Subcutaneous abdominal adipose tissue (tissue), 5 donors: ENCODE results near the gene IWS1.

ENCODE experiments used
- H3K27ac ChIP-seq: one replicate; pipeline ENCODE4 v1.7.0; 2013; ENCODE audit warnings: low read depth, mild to moderate bottlenecking, inconsistent platforms, low read length, moderate library complexity
- H3K27me3 ChIP-seq, 5 donors: one replicate each; pipeline ENCODE4 v1.7.0; 2013; ENCODE audit warnings: low read length in 5 of 5, inconsistent platforms in 1 of 5; ENCODE audit not compliant: control insufficient read depth in 5 of 5, insufficient read depth in 4 of 5
- H3K36me3 ChIP-seq, 5 donors: one replicate each; pipeline ENCODE4 v1.7.0; 2013; ENCODE audit warnings: low read length in 5 of 5; ENCODE audit not compliant: control insufficient read depth in 5 of 5, insufficient read depth in 5 of 5
- H3K4me1 ChIP-seq, 5 donors: one replicate each; pipeline ENCODE4 v1.7.0; 2013; ENCODE audit warnings: low read length in 5 of 5, mild to moderate bottlenecking in 3 of 5, moderate library complexity in 1 of 5; ENCODE audit not compliant: control insufficient read depth in 5 of 5, insufficient read depth in 5 of 5
- H3K4me3 ChIP-seq, 5 donors: one replicate each; pipeline ENCODE4 v1.7.0; 2013; ENCODE audit warnings: low read length in 5 of 5, low read depth in 1 of 5
- H3K9ac ChIP-seq, 5 donors: one replicate each; pipeline ENCODE4 v1.7.0; 2013; ENCODE audit warnings: low read length in 5 of 5, mild to moderate bottlenecking in 4 of 5, moderate library complexity in 3 of 5
- H3K9me3 ChIP-seq, 5 donors: one replicate each; pipeline ENCODE4 v1.7.0; 2013; ENCODE audit warnings: low read length in 5 of 5; ENCODE audit not compliant: control insufficient read depth in 5 of 5
- donor health status: healthy.
- donor health status: healthy.
- donor health status: healthy.
- donor health status: healthy.
- donor health status: healthy.

Gene IWS1

GRCh38 chr2:127464470-127465257, 61.6 kb downstream of the IWS1 start:
- no peaks in the 10 kb centered on the region for H3K9me3 ChIP-seq
- H3K9ac ChIP-seq = no peak overlapping the region
- H3K27me3 ChIP-seq = no peaks in the 10 kb centered on the region
- no peak overlapping the region for H3K4me3 ChIP-seq
- no peak overlapping the region for H3K27ac ChIP-seq
- no peaks in the 10 kb centered on the region for H3K4me1 ChIP-seq
- H3K36me3 ChIP-seq = peaks cover 0 to 15% (median 6%) of the 10 kb centered on the region in 5 donors

DNA sequence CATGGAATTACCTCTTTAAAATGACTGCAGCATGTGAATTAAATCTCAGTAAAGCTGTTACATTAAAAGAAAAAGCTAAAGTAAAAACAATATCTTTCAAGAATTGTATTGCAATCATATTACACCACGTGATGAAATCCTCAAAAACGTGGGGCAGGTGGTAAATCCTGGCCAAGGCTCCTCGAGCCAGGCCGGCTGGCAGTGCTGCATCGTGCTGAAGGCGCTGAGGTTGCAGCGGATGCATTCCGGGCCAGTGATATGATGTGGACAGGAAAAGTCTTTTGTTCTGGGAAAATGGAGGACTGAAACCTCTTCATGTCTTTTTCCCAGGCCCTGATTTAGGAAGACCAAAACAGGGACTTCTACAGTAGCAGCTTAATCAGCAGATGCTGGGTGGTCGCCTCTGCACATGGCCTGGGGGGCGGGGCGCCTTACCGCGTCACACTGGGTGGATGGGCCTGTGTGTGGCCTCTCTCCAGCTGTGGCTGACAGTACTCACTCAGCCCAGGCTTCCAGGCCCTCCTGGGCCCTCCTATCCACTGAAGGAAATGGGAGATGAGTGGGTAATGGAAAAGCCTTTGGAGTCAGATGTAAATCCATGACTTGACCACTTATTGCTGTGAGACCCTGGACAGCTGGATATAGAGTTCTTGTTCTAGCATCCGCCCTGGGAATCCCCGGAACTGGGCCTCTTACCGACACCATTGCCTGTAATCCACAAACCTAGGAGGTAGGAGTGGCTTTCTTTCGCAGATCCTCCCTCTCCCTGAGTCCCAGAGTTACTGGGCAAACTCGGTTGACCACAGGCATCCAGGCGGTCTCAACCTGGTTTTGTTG, 62.9 kb downstream of the IWS1 start:
- Histone ChIP-seq H3K9ac (no peak overlapping the region), H3K4me3 (no peak overlapping the region), H3K27ac (no peak overlapping the region)

GRCh38 chr2:127462461-127462860, 63.8 kb downstream of the IWS1 start:
- H3K27ac ChIP-seq = no peak overlapping the region
- H3K9ac ChIP-seq = no peak overlapping the region
- H3K4me3 ChIP-seq = no peak overlapping the region
- no peaks in the 10 kb centered on the region for H3K27me3 ChIP-seq
- H3K9me3 ChIP-seq = no peaks in the 10 kb centered on the region
- no peaks in the 10 kb centered on the region for H3K4me1 ChIP-seq
- peaks cover 0 to 1% (median 0%) of the 10 kb centered on the region in 5 donors for H3K36me3 ChIP-seq

More for the DNA sequence above, 62.9 kb downstream of the IWS1 start:
- H3K36me3 ChIP-seq = peaks cover 0 to 6% (median 0%) of the 10 kb centered on the region in 5 donors
- no peaks in the 10 kb centered on the region for H3K4me1 ChIP-seq
- H3K9me3 ChIP-seq = no peaks in the 10 kb centered on the region
- H3K27me3 ChIP-seq = no peaks in the 10 kb centered on the region

DNA sequence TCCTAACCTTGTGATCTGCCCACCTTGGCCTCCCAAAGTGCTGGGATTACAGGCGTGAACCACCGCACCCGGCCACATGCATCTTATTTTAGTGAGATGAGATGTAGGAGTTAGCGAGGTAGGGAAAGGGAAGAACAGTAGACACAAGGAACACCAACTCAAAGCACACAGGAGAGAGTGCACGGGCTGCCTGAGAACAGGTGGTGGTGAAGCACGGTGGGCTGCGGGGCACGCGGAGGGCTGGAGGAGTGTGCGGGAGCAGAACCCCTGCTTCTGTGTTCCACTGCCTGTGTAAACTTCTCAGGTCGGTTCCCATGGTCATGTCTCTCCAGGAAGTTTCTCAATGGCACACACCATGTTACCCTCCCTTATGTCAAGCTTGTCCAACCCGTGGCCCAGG, 69.3 kb downstream of the IWS1 start:
- Histone ChIP-seq H3K4me1 (no peaks in the 10 kb centered on the region), H3K27ac (no peak overlapping the region), H3K9ac (no peak overlapping the region), H3K4me3 (no peak overlapping the region), H3K36me3 (peaks cover 0 to 6% (median 0%) of the 10 kb centered on the region in 5 donors), H3K27me3 (no peaks in the 10 kb centered on the region), H3K9me3 (no peaks in the 10 kb centered on the region)

- no peaks in the 10 kb centered on the region for H3K9me3 ChIP-seq
- H3K27me3 ChIP-seq = no peaks in the 10 kb centered on the region
- no peak overlapping the region for H3K4me3 ChIP-seq
- H3K9ac ChIP-seq = no peak overlapping the region
- H3K27ac ChIP-seq = no peak overlapping the region
- H3K4me1 ChIP-seq = no peaks in the 10 kb centered on the region
- H3K36me3 ChIP-seq = peaks cover 0 to 6% (median 0%) of the 10 kb centered on the region in 5 donors
These were observed 70.5 kb downstream of the IWS1 start for GRCh38 chr2:127455566-127456493.

- no peaks in the 10 kb centered on the region for H3K27me3 ChIP-seq
- H3K4me3 ChIP-seq = no peak overlapping the region
- H3K9ac ChIP-seq = no peak overlapping the region
- H3K4me1 ChIP-seq = no peaks in the 10 kb centered on the region
- no peak overlapping the region for H3K27ac ChIP-seq
- H3K9me3 ChIP-seq = no peaks in the 10 kb centered on the region
- peaks cover 0 to 6% (median 0%) of the 10 kb centered on the region in 5 donors for H3K36me3 ChIP-seq
These were observed 71.4 kb downstream of the IWS1 start for GRCh38 chr2:127454595-127455565.

DNA sequence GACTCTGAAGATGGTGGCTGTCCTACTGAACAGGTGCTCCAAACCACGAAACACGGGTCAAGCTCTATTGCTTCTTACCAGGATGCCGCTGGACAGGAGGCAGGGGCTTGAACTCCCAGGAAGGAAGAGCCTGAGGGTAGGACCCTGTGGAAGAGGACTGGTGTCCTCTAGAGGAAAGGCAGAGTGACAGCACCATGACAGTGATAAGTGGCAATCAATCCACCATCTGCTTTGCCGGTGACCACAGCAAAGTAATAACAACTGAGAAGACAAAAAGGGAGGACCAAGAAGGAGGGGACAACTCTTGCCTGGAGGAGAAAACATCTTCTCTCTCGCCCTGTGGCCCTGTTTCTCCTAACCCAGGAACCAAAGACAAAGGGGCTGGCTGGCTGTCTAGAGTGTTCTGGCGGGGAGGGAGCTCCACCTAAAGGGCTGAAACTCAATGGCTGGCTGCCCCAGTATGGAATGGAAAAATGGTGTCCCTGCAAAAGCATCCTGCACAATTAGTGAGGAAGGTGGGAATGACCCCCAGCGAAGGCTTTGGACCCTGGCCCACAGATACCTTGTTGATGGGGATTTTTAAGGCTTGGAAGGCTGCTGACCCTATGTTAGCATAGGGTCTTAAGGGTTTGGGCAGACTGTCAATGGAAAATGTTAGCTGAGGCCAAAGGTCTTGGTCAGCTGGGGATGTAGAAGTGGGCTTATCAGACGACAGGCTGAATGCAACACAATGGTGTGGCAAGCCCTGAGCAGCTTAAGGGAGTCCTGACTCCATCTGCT, 72.7 kb downstream of the IWS1 start:
- Histone ChIP-seq H3K9ac (no peak overlapping the region), H3K4me1 (no peaks in the 10 kb centered on the region)

GRCh38 chr2:127453013-127453391, 73.3 kb downstream of the IWS1 start:
- H3K36me3 ChIP-seq = peaks cover 0 to 6% (median 0%) of the 10 kb centered on the region in 5 donors
- H3K4me1 ChIP-seq = no peaks in the 10 kb centered on the region
- H3K27me3 ChIP-seq = no peaks in the 10 kb centered on the region

More for the DNA sequence above, 72.7 kb downstream of the IWS1 start:
- Histone ChIP-seq H3K9me3 (no peaks in the 10 kb centered on the region), H3K4me3 (no peak overlapping the region), H3K36me3 (peaks cover 0 to 6% (median 0%) of the 10 kb centered on the region in 5 donors), H3K27me3 (no peaks in the 10 kb centered on the region), H3K27ac (no peak overlapping the region)

More at GRCh38 chr2:127453013-127453391, 73.3 kb downstream of the IWS1 start:
- Histone ChIP-seq H3K4me3 (no peak overlapping the region), H3K9ac (no peak overlapping the region), H3K27ac (no peak overlapping the region), H3K9me3 (no peaks in the 10 kb centered on the region)
